Neural cell (in vitro differentiated cells): ENCODE results near the gene BRDT. TPM values are rescaled to one million over a fixed set of nuclear protein-coding genes. Genes with fewer than 3 reads are reported as not detected.

Experiments
- H2AFZ ChIP-seq: fragments of 200-600, 300-800 bp; sonication (generic), shearing (Covaris generic); 2 replicates; pipeline ENCODE4 v1.6.0; 2014; ENCODE audit warnings: low read depth, mild to moderate bottlenecking, antibody characterized with exemption, low read length, moderate library complexity
- H3F3A ChIP-seq: fragments of 200-600 bp; shearing (Covaris generic); 2 replicates; pipeline ENCODE4 v1.6.1; 2016; ENCODE audit warnings: mild to moderate bottlenecking, moderate library complexity, mixed read lengths, antibody characterized with exemption, low read length; ENCODE audit not compliant: insufficient read depth, poor library complexity, severe bottlenecking
- H3K27ac ChIP-seq: fragments of 200-600, 300-800 bp; sonication (generic), shearing (Covaris generic); 2 replicates; pipeline ENCODE4 v1.5.1; 2014; ENCODE audit warnings: mild to moderate bottlenecking, low read length, moderate library complexity
- H3K27me3 ChIP-seq: fragments of 300-800, 200-600 bp; sonication (generic), shearing (Covaris generic); 2 replicates; pipeline ENCODE4 v1.6.0; 2014; ENCODE audit warnings: mild to moderate bottlenecking, low read depth, low read length, moderate library complexity; ENCODE audit not compliant: insufficient read depth
- H3K36me3 ChIP-seq: fragments of 300-800, 200-600 bp; sonication (generic), shearing (Covaris generic); 2 replicates; pipeline ENCODE4 v1.5.1; 2014; ENCODE audit warnings: mild to moderate bottlenecking, antibody characterized with exemption, low read length, moderate library complexity; ENCODE audit not compliant: insufficient read depth
- H3K4me2 ChIP-seq: fragments of 300-800, 200-600 bp; sonication (generic), shearing (Covaris generic); 2 replicates; pipeline ENCODE4 v1.6.0; 2014; ENCODE audit warnings: mild to moderate bottlenecking, low read length
- H3K4me3 ChIP-seq: fragments of 300-800, 200-600 bp; sonication (generic), shearing (Covaris generic); 2 replicates; pipeline ENCODE4 v1.5.1; 2014; ENCODE audit warnings: mild to moderate bottlenecking, low read length, moderate library complexity
- H3K79me2 ChIP-seq: fragments of 200-600 bp; shearing (Covaris generic); replicated peaks from 2 replicates; pipeline ENCODE4 v1.6.0; 2014; ENCODE audit warnings: mild to moderate bottlenecking, low read length, moderate library complexity; ENCODE audit not compliant: insufficient read depth
- H3K9ac ChIP-seq: fragments of 300-800, 200-600 bp; sonication (generic), shearing (Covaris generic); 2 replicates; pipeline ENCODE4 v1.6.1; 2016; ENCODE audit warnings: mild to moderate bottlenecking, low read length, mixed read lengths
- H3K9me2 ChIP-seq: fragments of 200-600 bp; shearing (Covaris generic); 2 replicates; pipeline ENCODE4 v1.6.1; 2016; ENCODE audit warnings: mild to moderate bottlenecking, low read length, mixed read lengths; ENCODE audit not compliant: insufficient read depth
- H3K9me3 ChIP-seq: fragments of 200-600, 300-800 bp; sonication (generic), shearing (Covaris generic); 2 replicates; pipeline ENCODE4 v1.6.1; 2016; ENCODE audit warnings: mild to moderate bottlenecking, mixed run types, low read length, moderate library complexity, mixed read lengths
- H4K20me1 ChIP-seq: fragments of 200-600 bp; shearing (Covaris generic); 2 replicates; pipeline ENCODE4 v1.6.1; 2016; ENCODE audit warnings: mild to moderate bottlenecking, mixed run types; ENCODE audit not compliant: insufficient read depth
- CTCF ChIP-seq: fragments of 450-650 bp; IDR thresholded peaks from 2 replicates; pipeline ENCODE4 v1.5.1; 2014; ENCODE audit warnings: antibody characterized with exemption, mild to moderate bottlenecking, moderate library complexity; ENCODE audit not compliant: poor library complexity, severe bottlenecking
- EP300 ChIP-seq: fragments of 450-650 bp; conservative IDR thresholded peaks from 2 replicates; pipeline ENCODE4 v1.6.1; 2014; ENCODE audit warnings: antibody characterized with exemption, mild to moderate bottlenecking, moderate library complexity; ENCODE audit not compliant: poor library complexity, severe bottlenecking
- EZH2 ChIP-seq: fragments of 200-600, 300-800 bp; shearing (Covaris generic), sonication (generic); IDR thresholded peaks from 2 replicates; pipeline ENCODE4 v1.6.1; 2014; ENCODE audit warnings: antibody characterized with exemption, low read length, borderline replicate concordance, mild to moderate bottlenecking; ENCODE audit not compliant: insufficient read depth, poor library complexity, severe bottlenecking
- MXI1 ChIP-seq: fragments of 450-650 bp; conservative IDR thresholded peaks from 2 replicates; pipeline ENCODE4 v1.6.1; 2014; ENCODE audit warnings: antibody characterized with exemption, mild to moderate bottlenecking; ENCODE audit not compliant: poor library complexity, severe bottlenecking
- POLR2AphosphoS5 ChIP-seq: IDR thresholded peaks from 2 replicates; pipeline ENCODE4 v1.6.1; 2012
- RAD21 ChIP-seq: fragments of 450-650 bp; conservative IDR thresholded peaks from 2 replicates; pipeline ENCODE4 v1.6.1; 2014; ENCODE audit warnings: antibody characterized with exemption, mild to moderate bottlenecking, moderate library complexity
- REST ChIP-seq: IDR thresholded peaks from 2 replicates; pipeline ENCODE4 v1.6.1; 2012; ENCODE audit warnings: borderline replicate concordance
- SMC3 ChIP-seq: fragments of 450-650 bp; conservative IDR thresholded peaks from 2 replicates; pipeline ENCODE4 v1.6.1; 2014; ENCODE audit warnings: antibody characterized with exemption, mild to moderate bottlenecking, moderate library complexity; ENCODE audit not compliant: poor library complexity
- TAF1 ChIP-seq: IDR thresholded peaks from 2 replicates; pipeline ENCODE4 v1.6.1; 2012; ENCODE audit warnings: low read depth
- polyA plus RNA-seq: library from polyadenylated mRNA; depleted of rRNA; stranded (reverse); fragments of >200 nt; gene quantifications from 2 replicates; pipeline ENCODE4 v1.2.3, GENCODE V29; 2014

BRDT gene
- polyA plus RNA-seq, 1 donor from 2014 or later = not detected

- TF ChIP-seq CTCF (no peak), EP300 (no peak), TAF1 (no peak), POLR2AphosphoS5 (no peak), EZH2 (no peak), SMC3 (no peak)
- Histone ChIP-seq H3K9me2 (no peaks in the 10 kb centered on the region), H3F3A (no peaks in the 10 kb centered on the region), H3K4me3 (no peak overlapping the region), H3K9me3 (no peaks in the 10 kb centered on the region), H4K20me1 (no peaks in the 10 kb centered on the region), H3K79me2 (no peaks in the 10 kb centered on the region), H3K9ac (no peak overlapping the region), H3K36me3 (no peaks in the 10 kb centered on the region), H2AFZ (no peak overlapping the region), H3K27ac (no peak overlapping the region), H3K27me3 (no peaks in the 10 kb centered on the region), H3K4me2 (no peak overlapping the region)
These were observed 21.2 kb upstream of the BRDT start for GRCh38 chr1:91928026-91928425.

GRCh38 chr1:91929250-91929649 lies 20.0 kb upstream of the BRDT start:
- Histone ChIP-seq H3K9ac (no peak overlapping the region), H2AFZ (no peak overlapping the region), H3K27me3 (no peaks in the 10 kb centered on the region), H3K4me2 (no peak overlapping the region), H3K9me3 (no peaks in the 10 kb centered on the region), H3K27ac (no peak overlapping the region), H3F3A (no peaks in the 10 kb centered on the region), H4K20me1 (no peaks in the 10 kb centered on the region), H3K9me2 (no peaks in the 10 kb centered on the region), H3K4me3 (no peak overlapping the region), H3K79me2 (no peaks in the 10 kb centered on the region), H3K36me3 (no peaks in the 10 kb centered on the region)
- TF ChIP-seq CTCF (no peak), RAD21 (no peak), TAF1 (no peak)

GRCh38 chr1:91937613-91938012 lies 11.6 kb upstream of the BRDT start:
- Histone ChIP-seq H3K9me3 (no peaks in the 10 kb centered on the region), H3K36me3 (no peaks in the 10 kb centered on the region), H3K9ac (no peak overlapping the region), H3F3A (no peaks in the 10 kb centered on the region), H3K27me3 (no peaks in the 10 kb centered on the region), H3K27ac (no peak overlapping the region), H3K79me2 (no peaks in the 10 kb centered on the region), H3K4me2 (no peak overlapping the region), H3K9me2 (no peaks in the 10 kb centered on the region), H2AFZ (no peak overlapping the region), H4K20me1 (no peaks in the 10 kb centered on the region), H3K4me3 (no peak overlapping the region)
- TF ChIP-seq MXI1 = no peak
- TF ChIP-seq SMC3 = no peak
- no peak for TF ChIP-seq EP300
- no peak for TF ChIP-seq POLR2AphosphoS5
- TF ChIP-seq CTCF = no peak
- no peak for TF ChIP-seq REST
- no peak for TF ChIP-seq RAD21
- TF ChIP-seq EZH2 = no peak
- TF ChIP-seq TAF1 = no peak
